Smooth muscle cell (in vitro differentiated cells): ENCODE measurements around the gene ESF1. TPM values are rescaled to one million over a fixed set of nuclear protein-coding genes. Genes with fewer than 3 reads are reported as not detected.

Experiments
- DNase-seq: peaks from one replicate; lab custom pipeline; 2025; ENCODE audit not compliant: unreplicated experiment; lab: John Stamatoyannopoulos, UW
- H2AFZ ChIP-seq: fragments of 200-600 bp; sonication (generic); 2 replicates; pipeline ENCODE4 v1.6.0; 2016; ENCODE audit warnings: antibody characterized with exemption, low read depth, mild to moderate bottlenecking
- H3F3A ChIP-seq: fragments of 200-600 bp; sonication (generic); 2 replicates; pipeline ENCODE4 v1.6.0; 2017; ENCODE audit warnings: antibody characterized with exemption, low read depth
- H3K27ac ChIP-seq: fragments of 200-600 bp; sonication (generic); 2 replicates; pipeline ENCODE4 v1.5.1; 2016; ENCODE audit warnings: low read depth, mild to moderate bottlenecking
- H3K27me3 ChIP-seq: fragments of 200-600 bp; sonication (generic); 2 replicates; pipeline ENCODE4 v1.6.1; 2016; ENCODE audit warnings: low read depth, mild to moderate bottlenecking
- H3K36me3 ChIP-seq: fragments of 200-600 bp; sonication (generic); 2 replicates; pipeline ENCODE4 v1.5.1; 2016; ENCODE audit warnings: low read depth
- H3K4me1 ChIP-seq: fragments of 200-600 bp; sonication (generic); 2 replicates; pipeline ENCODE4 v1.5.1; 2016; ENCODE audit warnings: low read depth
- H3K4me2 ChIP-seq: fragments of 200-600 bp; sonication (generic); 2 replicates; pipeline ENCODE4 v1.6.0; 2016; ENCODE audit warnings: mild to moderate bottlenecking
- H3K4me3 ChIP-seq: fragments of 200-600 bp; sonication (generic); 2 replicates; pipeline ENCODE4 v1.5.1; 2016; ENCODE audit warnings: mild to moderate bottlenecking
- H3K79me2 ChIP-seq: fragments of 200-600 bp; sonication (generic); 2 replicates; pipeline ENCODE4 v1.6.0; 2016; ENCODE audit warnings: low read depth, mild to moderate bottlenecking
- H3K9ac ChIP-seq: fragments of 200-600 bp; sonication (generic); 2 replicates; pipeline ENCODE4 v1.6.0; 2016; ENCODE audit warnings: low read depth
- H3K9me3 ChIP-seq: fragments of 200-600 bp; sonication (generic); replicated peaks from 2 replicates; pipeline ENCODE4 v1.5.1; 2016; ENCODE audit warnings: low read depth
- H4K20me1 ChIP-seq: fragments of 200-600 bp; sonication (generic); 2 replicates; pipeline ENCODE4 v1.6.0; 2016; ENCODE audit warnings: low read depth
- WGBS: methylation state at CpG from one replicate; pipeline ENCODE4 v1.1.7; 2016; ENCODE audit warnings: low lambda C conversion rate; 5-methylcytosine and 5-hydroxymethylcytosine counted together
- polyA plus RNA-seq: library from polyadenylated mRNA; unstranded; fragments of >200 nt; fragmentation: Nextera tagmentation; extraction: Ambion mirVana; gene quantifications from 2 replicates; pipeline ENCODE4 v1.2.1, GENCODE V29; 2016
- total RNA-seq: library from RNA; depleted of rRNA; stranded (reverse); fragments of >200 nt; gene quantifications from 2 replicates; pipeline ENCODE4 v1.2.3, GENCODE V29; 2014
- TF ChIP-seq, protein P1 (sequence below): fragments of 200-600 bp; sonication (generic); IDR thresholded peaks from 2 replicates; pipeline ENCODE4 v1.5.1; 2017; ENCODE audit warnings: borderline replicate concordance, mild to moderate bottlenecking, antibody characterized with exemption; ENCODE audit not compliant: insufficient read depth, poor library complexity, severe bottlenecking

ESF1 gene
- total and polyA plus RNA-seq, 2 experiments from 2014 or later: 5.6 to 9.3 TPM

DNA sequence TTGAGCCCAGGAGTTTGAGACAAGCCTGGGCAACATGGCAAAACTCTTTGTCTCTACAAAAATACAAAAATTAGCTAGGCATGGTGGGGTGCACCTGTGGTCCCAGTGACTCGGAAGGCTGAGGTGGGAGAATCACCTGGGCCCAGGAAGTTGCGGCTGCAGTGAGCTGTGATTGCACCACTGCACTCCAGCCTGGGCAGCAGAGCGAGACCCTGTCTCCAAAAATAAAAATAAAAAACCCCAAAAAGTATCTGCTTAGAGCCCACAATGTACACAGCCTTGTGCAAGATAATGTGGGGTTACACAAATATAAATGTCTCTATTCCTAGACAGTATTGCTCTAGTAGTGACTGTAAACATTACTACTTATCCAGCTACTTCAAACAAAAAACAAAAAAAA, 5.9 kb downstream of the ESF1 start:
- Histone ChIP-seq H3K79me2 (peaks cover 27% of the 10 kb centered on the region), H3K27ac (no peak overlapping the region), H2AFZ (no peak overlapping the region), H3K4me2 (no peak overlapping the region), H3K9ac (no peak overlapping the region), H3K36me3 (peaks cover 31% of the 10 kb centered on the region), H3F3A (no peaks in the 10 kb centered on the region), H3K9me3 (no peaks in the 10 kb centered on the region), H4K20me1 (peaks cover 4% of the 10 kb centered on the region), H3K27me3 (no peaks in the 10 kb centered on the region), H3K4me1 (peaks cover 5% of the 10 kb centered on the region), H3K4me3 (no peak overlapping the region)
- TF ChIP-seq, protein P1, sequence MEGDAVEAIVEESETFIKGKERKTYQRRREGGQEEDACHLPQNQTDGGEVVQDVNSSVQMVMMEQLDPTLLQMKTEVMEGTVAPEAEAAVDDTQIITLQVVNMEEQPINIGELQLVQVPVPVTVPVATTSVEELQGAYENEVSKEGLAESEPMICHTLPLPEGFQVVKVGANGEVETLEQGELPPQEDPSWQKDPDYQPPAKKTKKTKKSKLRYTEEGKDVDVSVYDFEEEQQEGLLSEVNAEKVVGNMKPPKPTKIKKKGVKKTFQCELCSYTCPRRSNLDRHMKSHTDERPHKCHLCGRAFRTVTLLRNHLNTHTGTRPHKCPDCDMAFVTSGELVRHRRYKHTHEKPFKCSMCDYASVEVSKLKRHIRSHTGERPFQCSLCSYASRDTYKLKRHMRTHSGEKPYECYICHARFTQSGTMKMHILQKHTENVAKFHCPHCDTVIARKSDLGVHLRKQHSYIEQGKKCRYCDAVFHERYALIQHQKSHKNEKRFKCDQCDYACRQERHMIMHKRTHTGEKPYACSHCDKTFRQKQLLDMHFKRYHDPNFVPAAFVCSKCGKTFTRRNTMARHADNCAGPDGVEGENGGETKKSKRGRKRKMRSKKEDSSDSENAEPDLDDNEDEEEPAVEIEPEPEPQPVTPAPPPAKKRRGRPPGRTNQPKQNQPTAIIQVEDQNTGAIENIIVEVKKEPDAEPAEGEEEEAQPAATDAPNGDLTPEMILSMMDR: no peak
- DNase-seq: no peak
- 99% methylated on average over 3 of the region's 3 CpGs for WGBS

GRCh38 chr20:13777171-13777601, 7.5 kb downstream of the ESF1 start:
- H3K4me1 ChIP-seq: no peaks in the 10 kb centered on the region
- no peaks in the 10 kb centered on the region for H3F3A ChIP-seq
- TF ChIP-seq, protein P1: no peak
- DNase-seq: no peak
- peaks cover 26% of the 10 kb centered on the region for H3K36me3 ChIP-seq
- WGBS: 50% methylated on average over 4 of the region's 4 CpGs
- H4K20me1 ChIP-seq: peaks cover 4% of the 10 kb centered on the region
- no peak overlapping the region for H3K4me2 ChIP-seq
- H2AFZ ChIP-seq: no peak overlapping the region
- H3K27ac ChIP-seq: peak overlapping the region; percentile 64
- peaks cover 12% of the 10 kb centered on the region for H3K79me2 ChIP-seq
- H3K27me3 ChIP-seq: no peaks in the 10 kb centered on the region
- H3K4me3 ChIP-seq: no peak overlapping the region
- no peak overlapping the region for H3K9ac ChIP-seq
- no peaks in the 10 kb centered on the region for H3K9me3 ChIP-seq

DNA sequence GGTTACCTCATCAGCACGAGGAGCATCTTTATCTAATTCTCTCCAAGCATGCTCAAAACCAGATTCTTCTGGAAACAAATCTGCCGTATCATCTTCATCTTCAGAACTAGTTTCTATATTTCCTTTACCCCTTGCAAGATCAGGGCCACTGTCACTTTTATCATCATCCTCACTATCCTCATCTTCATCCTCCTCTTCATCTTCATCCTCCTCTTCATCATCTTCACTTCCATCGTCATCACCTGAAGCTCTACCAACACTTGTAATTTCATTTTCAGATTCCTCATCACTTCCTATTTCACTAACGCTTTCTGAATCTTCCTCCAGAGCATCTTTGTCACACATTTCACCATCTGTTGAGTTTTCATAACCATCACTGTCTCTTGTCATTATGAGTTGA, 8.9 kb downstream of the ESF1 start:
- H3K4me2 ChIP-seq: no peak overlapping the region
- no peaks in the 10 kb centered on the region for H3F3A ChIP-seq
- no peak overlapping the region for H3K4me3 ChIP-seq
- no peak overlapping the region for H2AFZ ChIP-seq
- no peaks in the 10 kb centered on the region for H3K27me3 ChIP-seq
- H3K9ac ChIP-seq: no peak overlapping the region
- no peaks in the 10 kb centered on the region for H3K9me3 ChIP-seq
- TF ChIP-seq, protein P1: no peak
- H3K36me3 ChIP-seq: peaks cover 31% of the 10 kb centered on the region
- peaks cover 4% of the 10 kb centered on the region for H4K20me1 ChIP-seq
- H3K79me2 ChIP-seq: peaks cover 8% of the 10 kb centered on the region
- no peak for DNase-seq
- WGBS: 97% methylated on average over 4 of the region's 4 CpGs
- no peak overlapping the region for H3K27ac ChIP-seq
- no peaks in the 10 kb centered on the region for H3K4me1 ChIP-seq

DNA sequence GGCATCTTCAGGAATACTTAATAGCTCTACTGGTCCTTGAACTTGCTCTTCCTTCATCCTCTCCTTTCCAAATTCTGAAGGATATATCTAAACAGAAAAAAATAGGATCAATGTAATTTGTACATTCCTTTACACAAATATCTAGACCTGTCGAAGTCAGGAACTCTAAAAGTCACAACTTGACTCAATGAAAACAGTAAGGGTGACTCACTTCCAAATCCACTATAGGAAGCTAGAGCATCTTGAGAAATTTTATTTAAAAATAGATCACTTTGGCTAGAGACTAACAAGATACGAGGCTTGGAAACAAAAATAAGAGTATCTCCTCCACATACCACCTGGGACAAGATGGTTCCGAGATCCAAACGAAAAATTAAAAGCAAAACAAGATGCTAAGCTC, 12.2 kb downstream of the ESF1 start:
- H4K20me1 ChIP-seq: no peaks in the 10 kb centered on the region
- no peaks in the 10 kb centered on the region for H3F3A ChIP-seq
- H3K9me3 ChIP-seq: no peaks in the 10 kb centered on the region
- no peak overlapping the region for H3K4me3 ChIP-seq
- no peak overlapping the region for H2AFZ ChIP-seq
- no peaks in the 10 kb centered on the region for H3K27me3 ChIP-seq
- TF ChIP-seq, protein P1: no peak
- no peak overlapping the region for H3K4me2 ChIP-seq
- no peak overlapping the region for H3K9ac ChIP-seq
- 78% methylated on average over 4 of the region's 4 CpGs for WGBS
- H3K79me2 ChIP-seq: no peaks in the 10 kb centered on the region
- H3K36me3 ChIP-seq: peaks cover 34% of the 10 kb centered on the region
- no peak for DNase-seq
- H3K27ac ChIP-seq: no peak overlapping the region
- no peaks in the 10 kb centered on the region for H3K4me1 ChIP-seq
